Limb (tissue), 2 donors: ENCODE measurements around the gene GOLGA6A.
A peak's percentile ranks its signal among the peaks of the same experiment; 100 is the strongest.
"Not testable (repeated sequence)": the region's sequence is repeated elsewhere in the genome, so short reads cannot be mapped to it uniquely, and the experiment has no call there.

Experiments used
- DNase-seq, 2 donors: peaks; one replicate each; pipeline ENCODE4 v3.0.0-alpha.2; 2016; ENCODE audit errors: extremely low spot score in 2 of 2

Gene GOLGA6A

DNA sequence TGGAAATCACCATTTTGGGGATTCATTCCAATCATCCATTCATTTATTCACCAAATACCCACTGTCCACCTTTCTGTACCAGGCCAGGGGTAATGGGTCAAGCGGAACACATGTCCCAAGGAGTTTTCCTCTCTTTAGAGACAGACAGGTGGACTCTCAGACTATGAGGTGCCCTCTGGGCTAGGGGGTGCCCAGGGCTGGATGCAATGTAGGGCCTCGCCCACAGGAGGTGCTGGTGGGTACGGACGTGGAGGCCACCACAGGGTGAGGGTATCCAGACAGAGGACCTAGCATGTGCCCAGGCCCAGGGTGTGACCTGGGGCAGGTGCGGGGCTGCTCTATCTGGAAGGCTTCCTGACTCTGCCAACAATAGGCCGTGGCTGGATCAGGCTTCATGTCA lies 26.3 kb upstream of the GOLGA6A start:
- DNase-seq, result not testable (repeated sequence)

- no peak for DNase-seq
Observed at GRCh38 chr15:74108111-74108510, 25.8 kb upstream of the GOLGA6A start.

- DNase-seq, result peak; percentile 80 to 96
Observed at GRCh38 chr15:74099963-74100733, 17.8 kb upstream of the GOLGA6A start.

DNA sequence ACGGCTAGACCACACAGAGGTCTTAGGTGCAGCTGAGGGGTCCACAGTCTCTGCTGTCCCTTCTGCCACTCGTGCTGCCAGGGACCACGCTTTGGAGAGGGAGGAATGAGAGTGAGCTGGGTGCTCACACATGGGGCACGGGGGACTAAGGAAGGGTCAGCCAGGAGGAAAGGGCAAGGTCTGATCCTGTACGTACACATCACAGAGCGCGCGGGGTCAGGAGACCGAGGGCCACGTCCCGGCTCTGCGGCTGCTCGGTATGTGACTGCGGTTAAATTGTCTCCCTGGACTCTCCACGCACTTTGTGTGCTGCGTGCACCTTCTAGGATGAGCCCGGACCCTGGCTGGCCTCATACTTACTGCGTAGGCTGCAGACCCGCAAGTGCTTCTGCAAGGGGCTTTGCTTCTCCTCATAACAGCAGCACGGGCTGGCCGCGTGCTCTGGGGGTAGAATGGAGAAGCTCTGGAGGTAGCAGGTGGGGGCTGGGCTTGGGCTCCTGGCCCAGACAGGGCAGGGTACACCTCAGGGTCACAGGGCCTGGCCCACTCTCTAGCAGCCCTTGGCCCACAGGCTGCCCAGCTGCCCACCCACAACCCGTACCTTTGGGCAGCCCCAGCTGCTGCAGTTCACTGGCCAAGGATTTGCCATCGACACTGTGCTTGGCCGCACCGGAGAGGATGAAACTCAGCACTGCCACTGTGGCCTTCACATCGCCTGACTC lies 14.6 kb upstream of the GOLGA6A start:
- not testable (repeated sequence) for DNase-seq

GRCh38 chr15:74095610-74096009 lies 13.3 kb upstream of the GOLGA6A start:
- not testable (repeated sequence) for DNase-seq

DNA sequence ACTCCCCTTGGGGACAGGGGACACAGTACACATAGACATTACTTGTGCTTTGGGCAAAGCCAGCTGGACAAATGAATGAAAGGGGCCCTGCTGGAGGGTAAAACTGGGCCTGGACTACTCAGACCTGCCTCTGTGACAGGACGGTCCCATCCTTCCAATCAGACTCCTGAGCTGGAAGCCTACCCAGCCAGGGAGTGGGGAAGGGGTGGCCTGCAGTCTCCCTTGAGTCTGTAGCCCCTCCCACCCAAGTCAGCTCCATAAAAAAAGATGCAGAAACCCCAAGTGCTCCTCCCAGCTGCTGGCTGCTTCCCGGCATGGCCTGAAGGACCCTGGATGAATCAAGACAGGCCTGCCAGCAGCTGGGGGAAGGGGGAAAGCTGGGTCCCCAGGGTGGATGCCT lies 12.2 kb upstream of the GOLGA6A start:
- not testable (repeated sequence) for DNase-seq

GRCh38 chr15:74075781-74076180 lies 6.6 kb downstream of the GOLGA6A start:
- DNase-seq, result not testable (repeated sequence)

DNA sequence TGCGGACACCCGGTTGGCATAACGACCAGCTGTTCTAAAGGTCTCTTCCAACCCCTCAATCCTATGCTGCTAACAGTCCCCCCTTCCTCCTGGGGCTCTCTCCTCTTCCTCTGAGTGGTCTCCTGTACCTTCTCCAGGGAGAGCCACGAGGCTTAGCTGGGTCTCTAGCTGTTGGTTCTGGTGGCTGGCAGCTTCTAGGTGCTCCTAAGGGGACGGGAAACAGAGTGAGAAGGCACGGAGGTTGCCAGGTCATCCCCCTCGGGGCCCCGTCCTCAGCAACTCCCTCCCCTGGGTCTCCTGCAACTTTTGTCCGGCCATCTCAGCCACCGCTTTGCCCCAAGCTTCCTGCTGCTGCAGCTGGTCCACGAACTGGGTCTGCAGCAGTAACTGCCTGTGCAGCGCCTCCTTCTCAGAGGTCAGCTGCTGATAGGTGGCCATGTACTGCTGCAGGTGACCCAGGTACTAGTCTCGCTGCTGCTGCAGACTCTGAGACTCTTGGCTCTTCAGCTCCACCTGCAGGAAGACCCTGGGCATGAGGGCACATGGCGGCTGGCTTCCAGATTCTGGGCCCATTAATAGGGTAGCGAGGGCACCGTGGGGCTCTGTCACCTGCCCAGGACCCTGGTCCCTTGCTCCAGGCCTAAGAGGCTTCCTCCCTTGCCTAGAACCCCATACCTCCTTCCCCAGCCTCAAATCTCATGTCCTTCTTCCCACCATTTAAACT lies 9.6 kb downstream of the GOLGA6A start:
- not testable (repeated sequence) for DNase-seq

- not testable (repeated sequence) for DNase-seq
Observed at GRCh38 chr15:74072132-74072531, 10.2 kb downstream of the GOLGA6A start.

DNA sequence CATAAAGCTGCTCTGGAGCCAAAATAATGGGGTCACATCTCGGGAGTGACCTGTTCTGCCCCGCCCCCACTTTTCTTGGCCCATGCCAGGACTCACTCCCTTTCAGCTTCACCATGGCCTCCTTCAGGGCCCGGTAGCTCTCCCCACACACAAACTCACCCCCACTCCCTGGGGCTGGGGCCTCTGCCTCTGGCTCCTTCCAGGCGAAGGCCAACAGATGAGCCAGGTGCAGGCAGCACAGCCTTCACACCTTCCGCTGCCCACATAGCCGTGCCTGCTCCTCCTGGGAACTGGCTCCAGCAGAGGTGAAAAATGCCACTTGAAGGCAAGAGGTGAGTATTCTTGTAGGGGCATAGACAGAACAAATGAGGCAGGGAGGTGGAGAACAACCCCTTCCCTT lies 10.7 kb downstream of the GOLGA6A start:
- not testable (repeated sequence) for DNase-seq

GRCh38 chr15:74065684-74066411 lies 16.5 kb downstream of the GOLGA6A start:
- not testable (repeated sequence) for DNase-seq

GRCh38 chr15:74064822-74065221 lies 17.5 kb downstream of the GOLGA6A start:
- not testable (repeated sequence) for DNase-seq

GRCh38 chr15:74064183-74064582 lies 18.2 kb downstream of the GOLGA6A start:
- DNase-seq, result not testable (repeated sequence)

- not testable (repeated sequence) for DNase-seq
Observed at GRCh38 chr15:74063425-74064146, 18.8 kb downstream of the GOLGA6A start.

DNA sequence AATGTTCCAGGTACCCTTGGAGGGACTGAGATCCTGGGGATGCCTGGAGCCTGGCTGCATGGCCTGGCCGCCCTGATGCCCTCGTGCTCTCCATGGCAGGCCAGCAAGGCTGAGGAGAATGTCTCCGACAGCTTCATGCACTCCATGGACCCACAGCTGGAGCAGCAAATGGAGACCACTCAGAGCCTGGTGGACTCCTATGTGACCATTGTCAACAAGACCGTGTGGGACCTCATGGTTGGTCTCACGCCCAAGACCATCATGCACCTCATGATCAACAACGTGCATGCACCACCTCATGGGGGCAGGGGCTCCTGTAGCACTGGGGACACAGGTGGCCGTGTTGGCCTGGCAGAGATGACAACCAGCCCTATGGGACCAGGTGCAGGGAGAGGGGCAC lies 19.7 kb downstream of the GOLGA6A start:
- DNase-seq, result no peak

- DNase-seq, result no peak
Observed at GRCh38 chr15:74062236-74062635, 20.1 kb downstream of the GOLGA6A start.

GRCh38 chr15:74060251-74060650 lies 22.1 kb downstream of the GOLGA6A start:
- no peak for DNase-seq

DNA sequence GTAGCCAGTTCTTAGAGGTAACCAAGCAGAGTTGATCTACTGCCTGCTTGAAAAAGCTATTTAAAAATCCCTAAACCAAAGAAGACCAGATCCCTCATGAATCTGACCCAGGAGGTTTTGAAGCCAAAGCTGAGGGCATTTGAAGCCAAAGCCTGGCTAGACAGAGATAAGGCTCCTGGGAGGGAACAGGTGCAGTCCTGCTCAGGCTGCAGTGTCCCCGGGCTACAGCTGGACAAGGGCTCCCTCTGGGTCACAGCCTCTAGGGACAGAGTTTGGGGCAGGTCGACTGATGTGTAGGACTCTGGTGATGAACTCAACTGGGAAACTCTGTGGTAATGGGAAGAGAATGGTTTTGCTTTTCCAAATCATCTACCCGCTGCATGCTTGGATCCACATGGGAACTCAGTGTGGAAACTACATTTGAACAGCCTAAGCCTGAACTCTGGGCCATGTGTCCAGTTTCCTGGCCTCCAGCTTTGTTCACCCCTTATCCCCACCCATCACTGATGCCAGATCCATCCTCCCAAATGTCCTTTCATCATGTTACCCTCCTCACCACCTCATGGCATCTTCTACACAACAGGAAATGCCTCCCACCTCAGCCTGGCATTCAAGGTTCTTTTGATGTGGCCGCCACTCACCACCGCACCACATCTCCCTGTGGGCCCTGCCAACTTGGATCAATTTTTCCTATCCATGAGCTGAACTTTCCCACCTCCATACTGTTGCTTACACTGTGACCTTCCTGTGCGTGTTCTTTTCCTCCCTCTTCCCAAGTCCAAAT lies 23.1 kb downstream of the GOLGA6A start:
- DNase-seq, result not testable (repeated sequence)

DNA sequence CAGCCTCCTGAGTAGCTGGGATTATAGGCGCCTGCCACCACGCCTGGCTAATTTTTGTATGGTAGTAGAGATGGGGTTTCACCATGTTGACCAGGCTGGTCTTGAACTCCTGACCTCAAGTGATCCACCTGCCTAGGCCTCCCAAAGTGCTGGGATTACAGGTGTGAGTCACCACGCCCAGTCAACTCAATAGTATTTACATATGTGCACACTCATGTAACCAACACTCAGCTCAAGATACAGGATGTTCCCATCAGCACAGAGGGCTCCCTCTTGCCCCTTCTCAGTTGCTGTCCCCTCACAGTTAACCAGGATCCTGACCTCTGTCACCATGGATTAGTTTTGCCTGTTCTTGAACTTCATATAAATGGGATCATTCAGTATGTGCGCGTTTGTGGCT lies 26.0 kb downstream of the GOLGA6A start:
- not testable (repeated sequence) for DNase-seq

GRCh38 chr15:74055804-74056203 lies 26.5 kb downstream of the GOLGA6A start:
- DNase-seq, result no peak
